ENCODE data around the gene DNHD1. TPM values are rescaled to one million over a fixed set of nuclear protein-coding genes. Genes with fewer than 3 reads are reported as not detected.

DNHD1 gene
- total and polyA plus RNA-seq, 9 of the 15 experiments (the other 6 are each of a cell fraction or from before 2014, with no cell fraction given), result 0.82 to 9.7 (median 3.8) TPM

DNA sequence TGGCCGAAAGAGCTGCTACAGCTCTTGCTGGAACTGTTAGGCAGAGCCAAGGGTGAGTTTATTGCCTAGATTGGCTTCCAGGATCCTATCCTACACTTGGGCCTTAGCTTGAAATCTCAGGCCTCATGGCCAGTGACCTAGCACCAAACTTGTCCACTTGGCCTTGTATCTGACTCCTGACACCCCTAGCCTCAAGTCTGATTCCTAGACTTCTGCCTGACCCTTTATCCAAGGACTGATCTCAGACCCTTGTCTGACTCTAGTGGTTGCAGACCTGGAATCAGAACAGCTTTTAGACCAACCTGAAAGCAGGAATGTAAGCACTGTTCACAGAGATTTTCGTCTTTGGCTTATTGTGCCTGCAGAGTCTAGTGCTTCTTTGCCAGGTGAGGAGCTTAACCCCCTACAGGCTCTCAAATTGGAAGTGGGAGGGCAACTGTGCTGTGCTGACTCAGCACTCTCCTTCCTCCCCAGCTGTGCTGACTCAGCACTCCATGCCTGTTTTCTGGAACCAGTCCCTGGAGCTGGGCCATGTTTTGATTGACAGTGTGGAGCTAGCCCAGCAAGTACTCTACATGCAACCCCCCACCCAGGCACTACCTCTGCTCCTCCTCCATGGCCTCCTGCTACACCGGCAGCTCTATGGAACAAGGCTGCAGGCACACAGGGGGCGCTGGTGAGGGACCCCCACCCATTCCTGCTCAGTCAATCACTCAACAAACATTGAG, 71.3 kb downstream of the DNHD1 start (continued):
- TF ChIP-seq, protein P1, sequence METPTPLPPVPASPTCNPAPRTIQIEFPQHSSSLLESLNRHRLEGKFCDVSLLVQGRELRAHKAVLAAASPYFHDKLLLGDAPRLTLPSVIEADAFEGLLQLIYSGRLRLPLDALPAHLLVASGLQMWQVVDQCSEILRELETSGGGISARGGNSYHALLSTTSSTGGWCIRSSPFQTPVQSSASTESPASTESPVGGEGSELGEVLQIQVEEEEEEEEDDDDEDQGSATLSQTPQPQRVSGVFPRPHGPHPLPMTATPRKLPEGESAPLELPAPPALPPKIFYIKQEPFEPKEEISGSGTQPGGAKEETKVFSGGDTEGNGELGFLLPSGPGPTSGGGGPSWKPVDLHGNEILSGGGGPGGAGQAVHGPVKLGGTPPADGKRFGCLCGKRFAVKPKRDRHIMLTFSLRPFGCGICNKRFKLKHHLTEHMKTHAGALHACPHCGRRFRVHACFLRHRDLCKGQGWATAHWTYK (CRISPR knock-in tag; IDR thresholded peaks at IDR 0.05), result no peak
- TF ChIP-seq NFYB (IDR thresholded peaks at IDR 0.05; ENCODE audit: extremely low read depth, insufficient read length) (no peak), CBX3 (IDR thresholded peaks at IDR 0.05; ENCODE audit: borderline replicate concordance in 1 of 2, low read length in 2 of 2) (no peak), ZNF780A (CRISPR knock-in tag; IDR thresholded peaks at IDR 0.05) (no peak), XRCC5 (IDR thresholded peaks at IDR 0.05; ENCODE audit: low read depth, low read length) (no peak), NRF1 (conservative IDR thresholded peaks at IDR 0.05 in 1 of 2, IDR thresholded peaks at IDR 0.05 in 1 of 2) (no peak), ZSCAN32 (CRISPR knock-in tag; IDR thresholded peaks at IDR 0.05) (no peak), U2AF2 (optimal IDR thresholded peaks at IDR 0.05; ENCODE audit: low read depth, low read length) (no peak), MAFK (IDR thresholded peaks at IDR 0.05; ENCODE audit: low read length) (peak; percentile 100), PCBP1 (IDR thresholded peaks at IDR 0.05; ENCODE audit: low read depth, low read length, poor library complexity, severe bottlenecking) (no peak), U2AF1 (optimal IDR thresholded peaks at IDR 0.05; ENCODE audit: low read depth, low read length) (no peak), CHD1 (IDR thresholded peaks at IDR 0.05; ENCODE audit: low read length) (no peak), ZNF830 (CRISPR knock-in tag; IDR thresholded peaks at IDR 0.05) (no peak), RBM39 (optimal IDR thresholded peaks at IDR 0.05; ENCODE audit: low read depth, low read length) (no peak), DIDO1 (tag; IDR thresholded peaks at IDR 0.05; ENCODE audit: low read depth) (no peak), SIN3B (IDR thresholded peaks at IDR 0.05; ENCODE audit: low read depth) (no peak), EP400 (IDR thresholded peaks at IDR 0.05) (peak; percentile 53), TFAM (CRISPR knock-in tag; conservative IDR thresholded peaks at IDR 0.05) (no peak), ZNF384 (IDR thresholded peaks at IDR 0.05; ENCODE audit: low read depth, low read length) (no peak), ZFP36 (IDR thresholded peaks at IDR 0.05; ENCODE audit: low read depth, low read length, partially characterized antibody) (peak; percentile 1), GTF2E2 (tag; IDR thresholded peaks at IDR 0.05) (no peak), ZNF133 (CRISPR knock-in tag; IDR thresholded peaks at IDR 0.05) (no peak)
- TF ChIP-seq, protein P2, sequence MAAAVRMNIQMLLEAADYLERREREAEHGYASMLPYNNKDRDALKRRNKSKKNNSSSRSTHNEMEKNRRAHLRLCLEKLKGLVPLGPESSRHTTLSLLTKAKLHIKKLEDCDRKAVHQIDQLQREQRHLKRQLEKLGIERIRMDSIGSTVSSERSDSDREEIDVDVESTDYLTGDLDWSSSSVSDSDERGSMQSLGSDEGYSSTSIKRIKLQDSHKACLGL (CRISPR knock-in tag; IDR thresholded peaks at IDR 0.05; ENCODE audit: borderline replicate concordance, poor library complexity, severe bottlenecking), result no peak
- TF ChIP-seq, protein P3, sequence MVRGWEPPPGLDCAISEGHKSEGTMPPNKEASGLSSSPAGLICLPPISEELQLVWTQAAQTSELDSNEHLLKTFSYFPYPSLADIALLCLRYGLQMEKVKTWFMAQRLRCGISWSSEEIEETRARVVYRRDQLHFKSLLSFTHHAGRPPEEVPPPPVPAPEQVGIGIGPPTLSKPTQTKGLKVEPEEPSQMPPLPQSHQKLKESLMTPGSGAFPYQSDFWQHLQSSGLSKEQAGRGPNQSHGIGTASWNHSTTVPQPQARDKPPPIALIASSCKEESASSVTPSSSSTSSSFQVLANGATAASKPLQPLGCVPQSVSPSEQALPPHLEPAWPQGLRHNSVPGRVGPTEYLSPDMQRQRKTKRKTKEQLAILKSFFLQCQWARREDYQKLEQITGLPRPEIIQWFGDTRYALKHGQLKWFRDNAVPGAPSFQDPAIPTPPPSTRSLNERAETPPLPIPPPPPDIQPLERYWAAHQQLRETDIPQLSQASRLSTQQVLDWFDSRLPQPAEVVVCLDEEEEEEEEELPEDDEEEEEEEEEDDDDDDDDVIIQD (CRISPR knock-in tag; IDR thresholded peaks at IDR 0.05), result no peak
- TF ChIP-seq, protein P4, sequence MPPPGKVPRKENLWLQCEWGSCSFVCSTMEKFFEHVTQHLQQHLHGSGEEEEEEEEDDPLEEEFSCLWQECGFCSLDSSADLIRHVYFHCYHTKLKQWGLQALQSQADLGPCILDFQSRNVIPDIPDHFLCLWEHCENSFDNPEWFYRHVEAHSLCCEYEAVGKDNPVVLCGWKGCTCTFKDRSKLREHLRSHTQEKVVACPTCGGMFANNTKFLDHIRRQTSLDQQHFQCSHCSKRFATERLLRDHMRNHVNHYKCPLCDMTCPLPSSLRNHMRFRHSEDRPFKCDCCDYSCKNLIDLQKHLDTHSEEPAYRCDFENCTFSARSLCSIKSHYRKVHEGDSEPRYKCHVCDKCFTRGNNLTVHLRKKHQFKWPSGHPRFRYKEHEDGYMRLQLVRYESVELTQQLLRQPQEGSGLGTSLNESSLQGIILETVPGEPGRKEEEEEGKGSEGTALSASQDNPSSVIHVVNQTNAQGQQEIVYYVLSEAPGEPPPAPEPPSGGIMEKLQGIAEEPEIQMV (tag; conservative IDR thresholded peaks at IDR 0.05; ENCODE audit: low read depth), result no peak
